ENCODE data around the gene SLC29A4. TPM values are rescaled to one million over a fixed set of nuclear protein-coding genes. Genes with fewer than 3 reads are reported as not detected.

Gene SLC29A4
- total and polyA plus RNA-seq, 7 donors: 0.77 to 3.7 (median 2.6) TPM

DNA sequence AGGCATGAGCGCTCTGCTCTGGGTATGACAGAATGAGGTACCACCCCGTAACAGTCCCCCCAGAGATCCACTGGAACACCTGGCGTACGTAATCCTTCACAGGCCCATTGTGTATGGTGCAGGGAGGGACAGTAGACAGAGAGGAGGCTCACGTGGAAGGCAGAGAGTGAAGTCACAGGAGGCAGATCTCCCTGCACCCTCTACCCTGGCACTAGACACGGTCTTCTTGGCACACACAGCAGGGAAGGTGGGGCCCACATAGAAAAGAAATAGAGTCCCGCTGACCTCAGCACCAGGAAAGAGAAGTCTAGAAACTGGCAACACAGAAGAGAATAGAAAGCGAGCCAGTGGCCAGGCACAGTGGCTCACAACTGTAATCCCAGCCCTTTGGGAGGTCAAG lies 51.9 kb downstream of the SLC29A4 start:
- WGBS, 3 donors: 90 to 93% (median 92%) methylated on average over 8 of the region's 8 CpGs
- no peaks in the 10 kb centered on the region for H3K9me3 ChIP-seq
- peaks cover 0 to 79% of the 10 kb centered on the region in 2 donors for H3K36me3 ChIP-seq (ENCODE audit: insufficient read depth in 1 of 2, low read depth in 1 of 2)
- H3K4me3 ChIP-seq: no peak overlapping the region
- no peaks in the 10 kb centered on the region for H3K4me1 ChIP-seq
- no peak for TF ChIP-seq CTCF (IDR thresholded peaks at IDR 0.05)
- no peak overlapping the region for H3K27ac ChIP-seq
- no peak for ATAC-seq
- DNase-seq: no peak
- intact Hi-C loops (cut with DNase I): no loop called here
- no peaks in the 10 kb centered on the region for H3K27me3 ChIP-seq (ENCODE audit: insufficient read depth in 3 of 3, low read length in 2 of 3)

GRCh38 chr7:5337047-5337446 lies 54.3 kb downstream of the SLC29A4 start:
- no peaks in the 10 kb centered on the region for H3K27me3 ChIP-seq (ENCODE audit: insufficient read depth in 3 of 3, low read length in 2 of 3)
- no peak for TF ChIP-seq CTCF (IDR thresholded peaks at IDR 0.05)
- no peak overlapping the region for H3K27ac ChIP-seq
- H3K36me3 ChIP-seq (ENCODE audit: insufficient read depth in 1 of 2, low read depth in 1 of 2): peaks cover 0 to 75% of the 10 kb centered on the region in 2 donors
- no peaks in the 10 kb centered on the region for H3K9me3 ChIP-seq
- no peak overlapping the region for H3K4me3 ChIP-seq
- H3K4me1 ChIP-seq: no peaks in the 10 kb centered on the region
- WGBS, 3 donors: 94 to 97% (median 96%) methylated on average over 11 of the region's 11 CpGs
- DNase-seq: no peak
- intact Hi-C loops (cut with DNase I): no loop called here
- no peak for ATAC-seq

GRCh38 chr7:5339955-5340354 lies 57.2 kb downstream of the SLC29A4 start:
- WGBS, 3 donors: 90 to 93% (median 92%) methylated on average over 2 of the region's 2 CpGs
- DNase-seq (no peak), ATAC-seq (no peak)
- no peaks in the 10 kb centered on the region for H3K27me3 ChIP-seq (ENCODE audit: insufficient read depth in 3 of 3, low read length in 2 of 3)
- peaks cover 8% of the 10 kb centered on the region for H3K9me3 ChIP-seq
- intact Hi-C loops (cut with DNase I): no loop called here
- no peaks in the 10 kb centered on the region for H3K4me1 ChIP-seq
- H3K36me3 ChIP-seq (ENCODE audit: insufficient read depth in 1 of 2, low read depth in 1 of 2): peaks cover 16 to 90% of the 10 kb centered on the region in 2 donors
- TF ChIP-seq CTCF (IDR thresholded peaks at IDR 0.05): no peak
- H3K4me3 ChIP-seq: no peak overlapping the region
- no peak overlapping the region for H3K27ac ChIP-seq

DNA sequence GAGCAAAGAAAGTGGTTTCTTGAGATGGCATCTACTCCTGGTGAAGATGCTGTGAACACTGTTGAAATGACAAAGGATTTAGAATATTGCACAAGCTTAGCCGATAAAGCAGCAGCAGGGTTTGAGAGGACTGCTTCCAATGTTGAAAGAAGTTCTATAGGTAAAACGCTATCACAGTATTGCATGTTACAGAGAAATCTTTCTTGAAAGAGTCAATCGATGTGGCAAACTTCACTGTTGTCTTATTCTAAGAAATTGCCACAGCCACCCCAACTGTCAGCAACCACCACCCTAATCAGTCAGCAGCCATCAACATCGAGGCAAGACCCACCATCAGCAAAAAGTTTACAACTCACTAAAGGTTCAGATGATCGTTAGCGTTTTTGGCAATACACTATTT lies 59.9 kb downstream of the SLC29A4 start:
- H3K27ac ChIP-seq: no peak overlapping the region
- intact Hi-C loops (cut with DNase I): no loop called here
- H3K27me3 ChIP-seq (ENCODE audit: insufficient read depth in 3 of 3, low read length in 2 of 3): no peaks in the 10 kb centered on the region
- DNase-seq (no peak), ATAC-seq (no peak)
- H3K36me3 ChIP-seq (ENCODE audit: insufficient read depth in 1 of 2, low read depth in 1 of 2): peaks cover 16 to 84% of the 10 kb centered on the region in 2 donors
- no peaks in the 10 kb centered on the region for H3K4me1 ChIP-seq
- no peak for TF ChIP-seq CTCF (IDR thresholded peaks at IDR 0.05)
- no peak overlapping the region for H3K4me3 ChIP-seq
- WGBS, 3 donors: 96 to 98% (median 98%) methylated on average over 6 of the region's 6 CpGs
- H3K9me3 ChIP-seq: peaks cover 8% of the 10 kb centered on the region

- H3K9me3 ChIP-seq: peaks cover 8% of the 10 kb centered on the region
- TF ChIP-seq CTCF (IDR thresholded peaks at IDR 0.05): no peak
- no peak for DNase-seq
Observed at GRCh38 chr7:5343884-5344283, 61.1 kb downstream of the SLC29A4 start.

More at GRCh38 chr7:5343884-5344283, 61.1 kb downstream of the SLC29A4 start:
- Histone ChIP-seq H3K27me3 (ENCODE audit: insufficient read depth in 3 of 3, low read length in 2 of 3) (no peaks in the 10 kb centered on the region), H3K4me3 (no peak overlapping the region), H3K36me3 (ENCODE audit: insufficient read depth in 1 of 2, low read depth in 1 of 2) (peaks cover 16 to 80% of the 10 kb centered on the region in 2 donors), H3K4me1 (no peaks in the 10 kb centered on the region), H3K27ac (no peak overlapping the region)
- 92 to 95% (median 94%) methylated on average over 2 of the region's 2 CpGs for WGBS, 3 donors
- no peak for ATAC-seq
- intact Hi-C loops (cut with DNase I): no loop called here
